GM18502 (cell line): Measurements from ENCODE around the gene SLC39A10.

Experiments used
- ATAC-seq: cut with Tn5 transposase; IDR thresholded peaks from one replicate; pipeline ENCODE4 v1.9.1; 2021; ENCODE audit warnings: mild to moderate bottlenecking; ENCODE audit not compliant: unreplicated experiment, poor library complexity

The SLC39A10 gene

GRCh38 chr2:195711478-195711877 lies 54.5 kb downstream of the SLC39A10 start:
- ATAC-seq = no peak

GRCh38 chr2:195716466-195716865 lies 59.4 kb downstream of the SLC39A10 start:
- no peak for ATAC-seq

- no peak for ATAC-seq
Measured at GRCh38 chr2:195721042-195721441, 64.0 kb downstream of the SLC39A10 start.

GRCh38 chr2:195722075-195722474 lies 65.0 kb downstream of the SLC39A10 start:
- ATAC-seq = no peak

GRCh38 chr2:195727106-195727505 lies 70.1 kb downstream of the SLC39A10 start:
- ATAC-seq = no peak

GRCh38 chr2:195730912-195731311 lies 73.9 kb downstream of the SLC39A10 start:
- ATAC-seq = no peak

- no peak for ATAC-seq
Measured at GRCh38 chr2:195732574-195732973, 75.5 kb downstream of the SLC39A10 start.

GRCh38 chr2:195733831-195734230 lies 76.8 kb downstream of the SLC39A10 start:
- no peak for ATAC-seq

GRCh38 chr2:195734395-195734794 lies 77.4 kb downstream of the SLC39A10 start:
- no peak for ATAC-seq

GRCh38 chr2:195734931-195735330 lies 77.9 kb downstream of the SLC39A10 start:
- no peak for ATAC-seq

GRCh38 chr2:195735347-195735746 lies 78.3 kb downstream of the SLC39A10 start:
- no peak for ATAC-seq

- no peak for ATAC-seq
Measured at GRCh38 chr2:195737511-195738325, 80.7 kb downstream of the SLC39A10 start.

GRCh38 chr2:195741191-195741590 lies 84.2 kb downstream of the SLC39A10 start:
- ATAC-seq = no peak

GRCh38 chr2:195756218-195756942 lies 99.4 kb downstream of the SLC39A10 start:
- no peak for ATAC-seq

GRCh38 chr2:195758846-195759245 lies 101.8 kb downstream of the SLC39A10 start:
- ATAC-seq = no peak

- ATAC-seq = no peak
Measured at GRCh38 chr2:195759877-195760276, 102.9 kb downstream of the SLC39A10 start.

GRCh38 chr2:195763866-195764265 lies 106.8 kb downstream of the SLC39A10 start:
- no peak for ATAC-seq

- no peak for ATAC-seq
Measured at GRCh38 chr2:195766691-195767090, 109.7 kb downstream of the SLC39A10 start.

- ATAC-seq = no peak
Measured at GRCh38 chr2:195768431-195768830, 111.4 kb downstream of the SLC39A10 start.

GRCh38 chr2:195769975-195770374 lies 112.9 kb downstream of the SLC39A10 start:
- no peak for ATAC-seq

- ATAC-seq = no peak
Measured at GRCh38 chr2:195779491-195779890, 122.5 kb downstream of the SLC39A10 start.

GRCh38 chr2:195782156-195782555 lies 125.1 kb downstream of the SLC39A10 start:
- no peak for ATAC-seq
